Measurements from ENCODE around the gene UNC13D.
"Not testable (repeated sequence)": the region's sequence is repeated elsewhere in the genome, so short reads cannot be mapped to it uniquely, and the experiment has no call there.

The UNC13D gene

DNA sequence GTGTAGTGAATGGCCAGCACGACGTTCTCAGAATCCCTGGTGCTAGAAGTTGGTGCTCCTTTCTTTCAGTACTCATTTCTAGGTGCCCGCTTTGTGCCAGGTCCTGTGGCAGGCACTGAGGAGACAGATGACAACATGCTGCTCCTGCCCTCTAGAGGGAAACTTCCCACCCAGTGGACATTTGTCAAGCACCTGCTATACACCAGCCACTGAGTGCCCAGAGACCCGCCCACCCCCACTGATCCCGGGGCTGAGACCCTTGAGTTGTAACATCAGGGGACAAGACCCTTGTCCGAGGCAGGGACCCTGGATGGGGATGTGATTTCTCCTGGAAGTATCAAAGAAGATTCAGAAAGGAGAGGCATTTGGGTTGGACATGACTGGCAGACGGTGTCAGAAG is 25.1 kb downstream of the UNC13D start:
- no peak for DNase-seq

DNA sequence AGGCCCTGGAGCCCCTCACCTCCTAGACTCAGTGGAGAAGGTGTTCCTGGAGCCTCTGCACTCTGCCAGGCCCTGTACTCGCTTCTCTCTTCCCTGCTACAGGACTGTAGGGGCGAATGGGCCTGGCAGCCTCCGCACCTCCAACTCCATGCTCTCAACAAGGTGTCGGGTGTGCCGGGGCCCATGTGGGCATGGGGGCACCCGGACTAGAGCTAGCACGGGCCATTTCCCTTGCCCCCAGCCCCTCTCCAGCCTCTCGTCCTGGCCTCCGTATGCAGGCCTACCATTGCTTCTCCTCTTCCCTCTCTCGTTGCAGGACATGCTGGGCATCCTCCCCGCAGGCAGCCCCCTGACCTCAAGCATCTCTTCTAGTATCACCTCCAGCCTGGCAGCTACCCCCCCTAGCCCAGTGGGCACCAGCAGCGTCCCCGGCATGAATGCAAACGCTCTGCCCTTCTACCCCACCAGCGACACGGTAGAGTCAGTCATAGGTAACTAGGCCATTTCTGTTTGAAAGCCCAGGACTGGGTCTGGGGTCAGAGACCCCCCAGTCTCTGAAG is 25.8 kb downstream of the UNC13D start:
- DNase-seq: no peak

DNA sequence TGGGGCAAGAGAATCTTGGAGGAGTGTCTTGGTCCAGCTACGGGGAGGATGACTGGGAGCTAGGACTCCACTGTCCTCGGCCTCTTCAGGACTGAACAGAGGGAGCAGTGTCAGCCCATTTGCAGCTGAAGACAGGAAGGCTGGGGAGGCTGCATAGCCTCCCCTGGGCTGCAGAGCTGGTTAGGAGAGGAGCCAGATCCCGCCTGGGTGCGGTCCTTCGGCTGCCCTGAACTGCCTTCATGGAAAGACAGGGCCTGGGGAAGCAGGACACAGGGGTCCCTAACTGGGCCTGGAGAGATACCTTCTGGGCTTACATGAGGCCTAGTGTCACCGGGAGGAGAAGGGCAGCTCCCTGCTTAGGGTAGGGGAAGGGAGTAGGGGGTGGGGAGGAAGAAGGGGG is 26.6 kb downstream of the UNC13D start:
- DNase-seq: no peak

DNA sequence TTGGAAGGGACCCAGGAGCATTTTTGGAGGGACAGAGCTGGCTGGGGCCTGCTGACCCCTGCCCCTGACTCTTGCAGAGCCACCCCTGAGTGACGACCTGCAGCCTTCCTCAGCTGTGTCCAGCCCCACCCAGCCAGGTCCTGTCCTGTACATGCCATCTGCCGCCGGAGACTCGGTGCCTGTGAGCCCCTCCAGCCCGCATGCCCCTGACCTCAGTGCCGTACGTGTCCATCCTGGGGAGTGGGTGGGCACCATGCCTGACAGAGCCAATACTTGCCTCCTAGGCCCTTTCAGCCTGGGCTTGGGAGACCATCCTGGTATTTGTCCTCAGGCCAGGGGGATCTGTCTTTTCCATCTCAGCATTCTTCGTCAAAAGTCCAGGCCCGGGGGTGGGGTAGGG is 27.5 kb downstream of the UNC13D start:
- DNase-seq: no peak

DNA sequence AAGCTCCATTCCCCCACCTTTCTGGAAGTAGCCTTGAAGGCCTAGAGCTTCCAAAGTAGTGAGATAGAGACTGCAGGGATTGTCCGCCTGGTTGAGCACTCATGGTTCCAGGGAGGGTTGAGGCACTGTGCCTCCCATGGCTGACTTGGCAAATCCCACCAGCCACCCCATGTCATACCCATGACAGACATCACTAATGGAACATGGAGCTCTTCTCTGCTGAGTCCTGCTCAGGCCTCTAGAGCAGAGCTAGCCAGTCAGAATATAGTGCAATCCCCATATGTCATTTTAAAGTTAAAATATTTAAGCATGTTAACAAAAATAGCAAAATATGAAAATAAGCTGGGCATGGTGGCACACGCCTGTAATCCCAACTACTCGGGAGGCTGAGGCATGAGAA is 28.8 kb downstream of the UNC13D start:
- DNase-seq: no peak

DNA sequence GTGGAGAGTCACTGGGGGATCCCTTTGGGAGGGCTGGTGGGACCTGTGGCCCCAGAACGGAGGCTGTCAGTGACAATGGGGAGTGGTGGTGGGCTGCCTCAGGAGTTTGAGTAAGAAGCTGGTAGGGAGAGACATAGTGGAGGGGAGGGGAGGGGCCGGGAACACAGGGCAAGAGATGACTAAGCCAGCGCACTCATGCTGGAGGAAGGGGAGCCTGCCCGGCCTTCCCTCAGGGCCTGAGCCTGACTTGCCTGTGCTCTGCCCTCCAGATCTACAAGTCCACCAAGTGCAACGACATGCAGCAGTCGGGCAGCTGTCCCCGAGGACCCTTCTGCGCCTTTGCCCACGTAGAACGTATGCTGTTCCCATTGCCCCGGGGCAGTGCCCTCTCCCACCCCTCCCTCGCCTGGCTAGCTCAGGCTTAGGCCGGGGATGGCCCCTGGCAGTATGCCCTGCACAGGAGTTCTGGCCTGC is 29.3 kb downstream of the UNC13D start:
- DNase-seq: no peak

DNA sequence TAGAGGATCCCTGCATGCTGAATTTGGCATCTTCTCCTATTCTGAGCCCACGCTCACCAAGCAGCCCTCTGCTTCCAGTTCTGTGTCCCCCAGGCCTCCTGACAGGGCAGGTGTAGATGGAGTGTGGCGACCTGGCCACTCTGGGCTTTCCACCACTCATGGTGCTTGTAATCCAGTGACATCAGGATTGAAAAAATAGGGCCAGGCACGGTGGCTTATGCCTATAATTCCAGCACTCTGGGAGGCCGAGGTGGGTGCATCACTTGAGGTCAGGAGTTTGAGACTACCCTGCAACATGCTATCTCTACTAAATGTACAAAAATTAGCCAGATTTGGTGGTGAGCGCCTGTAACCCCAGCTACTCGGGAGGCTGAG is 30.2 kb downstream of the UNC13D start:
- no peak for DNase-seq

DNA sequence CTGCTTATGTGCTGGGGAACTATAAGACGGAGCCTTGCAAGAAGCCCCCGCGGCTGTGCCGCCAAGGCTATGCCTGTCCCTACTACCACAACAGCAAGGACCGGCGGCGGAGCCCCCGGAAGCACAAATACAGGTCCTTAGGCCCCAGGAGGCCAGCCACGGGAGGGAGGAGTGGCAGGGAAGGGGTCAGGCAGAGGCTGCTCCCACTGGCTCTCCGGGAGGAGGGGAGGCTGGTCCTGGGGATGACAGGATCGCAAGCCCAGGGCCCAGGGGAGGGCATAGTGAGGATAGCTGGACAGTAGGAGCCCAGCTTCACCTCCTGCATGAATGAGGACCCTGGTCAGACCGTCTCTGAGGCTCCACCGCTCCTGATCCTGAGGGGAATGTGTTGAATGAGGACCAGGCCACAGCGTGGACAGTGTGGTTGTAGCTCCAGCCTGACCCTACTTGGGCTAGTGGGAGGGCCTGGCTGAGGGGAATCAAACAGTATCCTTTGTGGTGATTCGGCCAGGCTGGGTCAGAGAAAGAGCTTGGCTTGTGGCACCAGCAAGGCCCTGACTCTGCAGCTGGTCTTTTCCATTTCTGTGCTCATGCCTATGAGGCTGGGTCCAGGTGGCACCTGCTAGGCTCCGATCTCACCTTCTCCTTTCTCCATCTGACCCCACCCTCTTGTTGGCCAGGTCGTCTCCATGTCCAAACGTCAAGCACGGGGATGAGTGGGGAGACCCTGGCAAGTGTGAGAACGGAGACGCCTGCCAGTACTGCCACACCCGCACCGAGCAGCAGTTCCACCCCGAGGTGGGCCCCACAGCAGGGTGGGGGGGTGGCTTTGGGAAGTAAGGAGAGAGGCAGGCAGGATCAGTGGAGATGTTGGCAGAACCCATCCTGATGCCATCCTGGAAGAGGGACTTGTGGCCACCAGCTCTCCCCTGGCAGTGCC is 30.9 kb downstream of the UNC13D start:
- DNase-seq: no peak

DNA sequence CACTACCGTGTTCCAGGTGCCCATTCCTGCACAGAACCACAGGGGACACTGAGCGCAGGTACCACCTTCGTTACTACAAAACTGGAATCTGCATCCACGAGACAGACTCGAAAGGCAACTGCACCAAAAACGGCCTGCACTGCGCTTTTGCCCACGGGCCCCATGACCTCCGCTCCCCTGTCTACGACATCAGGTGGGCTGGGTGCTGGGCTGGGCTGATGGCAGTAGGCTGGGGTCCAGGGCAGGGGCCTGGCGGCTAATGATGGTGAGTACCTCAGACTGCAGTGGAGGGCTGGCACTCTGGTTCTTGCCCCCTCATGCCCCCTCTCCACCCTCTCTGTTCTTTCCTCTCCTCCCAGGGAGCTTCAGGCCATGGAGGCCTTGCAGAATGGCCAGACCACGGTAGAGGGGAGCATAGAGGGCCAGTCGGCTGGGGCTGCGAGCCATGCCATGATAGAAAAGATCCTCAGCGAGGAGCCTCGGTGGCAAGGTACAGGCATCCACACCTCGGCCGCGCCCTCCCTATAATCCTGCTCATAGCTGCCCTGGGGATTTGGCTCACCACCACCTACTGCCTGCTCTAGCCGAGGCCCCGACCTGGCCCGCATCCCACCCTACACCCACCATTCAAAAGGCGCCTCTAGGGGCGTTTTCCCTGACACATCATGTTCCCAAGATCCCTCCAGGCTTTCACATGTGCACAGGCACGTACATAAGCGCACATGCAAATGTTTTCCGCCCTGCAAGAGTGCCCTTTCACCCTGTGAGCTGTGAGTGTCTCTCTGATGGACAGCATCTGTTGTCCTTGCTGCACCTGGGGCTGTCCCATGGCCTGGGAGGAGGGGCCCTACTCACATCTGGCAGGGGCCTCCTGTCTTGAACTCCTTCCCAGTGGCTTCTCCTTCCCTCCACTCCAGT is 31.8 kb downstream of the UNC13D start:
- no peak for DNase-seq

DNA sequence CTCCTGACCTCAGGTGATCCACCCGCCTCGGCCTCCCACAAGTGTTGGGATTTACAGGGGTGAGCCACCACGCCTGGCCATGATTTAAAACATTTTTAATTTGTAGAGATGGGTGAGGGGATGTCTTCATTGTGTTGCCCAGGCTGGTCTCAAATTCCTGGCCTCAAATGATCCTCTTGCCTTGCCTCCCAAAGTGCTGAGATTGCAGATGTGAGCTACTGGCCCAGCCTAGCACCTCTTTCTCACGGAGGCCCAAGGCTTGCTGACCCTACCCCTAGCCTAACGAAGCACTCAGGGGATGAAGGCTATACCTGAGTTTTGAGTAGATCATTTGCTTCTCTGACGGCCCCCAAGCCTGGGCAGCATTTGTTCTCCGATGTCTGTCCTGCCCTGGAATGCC is 33.0 kb downstream of the UNC13D start:
- DNase-seq: no peak

DNA sequence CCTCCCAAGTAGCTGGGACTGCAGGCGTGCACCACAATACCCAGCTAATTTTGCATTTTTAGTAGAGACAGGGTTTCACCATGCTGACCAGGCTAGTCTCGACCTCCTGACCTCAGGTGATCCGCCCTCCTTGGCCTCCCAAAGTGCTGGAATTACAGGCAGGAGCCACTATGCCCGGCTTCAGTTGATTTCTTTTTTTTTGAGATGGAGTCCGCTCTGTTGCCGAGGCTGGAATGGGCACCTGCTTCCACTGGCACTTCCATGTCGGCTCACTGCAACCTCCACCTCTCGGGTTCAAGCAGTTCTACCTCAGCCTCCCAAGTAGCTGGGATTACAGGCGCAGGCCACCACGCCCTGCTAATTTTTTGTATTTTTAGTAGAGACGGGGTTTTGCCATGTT is 33.4 kb downstream of the UNC13D start:
- not testable (repeated sequence) for DNase-seq

DNA sequence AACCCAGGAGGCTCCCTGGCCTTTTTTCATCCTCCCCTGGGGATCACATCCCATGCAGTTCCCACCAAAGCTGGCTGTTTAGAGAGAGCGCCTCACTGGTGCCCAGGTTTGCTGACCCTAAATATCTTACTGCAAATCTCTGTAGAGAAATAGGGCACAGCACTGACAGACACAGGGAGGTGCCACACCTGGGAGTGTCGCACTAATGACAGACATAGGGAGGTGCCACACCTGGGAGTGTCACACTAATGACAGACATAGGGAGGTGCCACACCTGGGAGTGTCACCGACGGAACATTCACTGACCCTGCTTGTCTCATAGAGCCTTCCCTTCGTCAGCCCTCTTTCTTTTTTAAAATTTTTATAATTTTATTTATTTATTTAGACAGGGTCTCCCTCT is 34.0 kb downstream of the UNC13D start:
- DNase-seq: no peak

DNA sequence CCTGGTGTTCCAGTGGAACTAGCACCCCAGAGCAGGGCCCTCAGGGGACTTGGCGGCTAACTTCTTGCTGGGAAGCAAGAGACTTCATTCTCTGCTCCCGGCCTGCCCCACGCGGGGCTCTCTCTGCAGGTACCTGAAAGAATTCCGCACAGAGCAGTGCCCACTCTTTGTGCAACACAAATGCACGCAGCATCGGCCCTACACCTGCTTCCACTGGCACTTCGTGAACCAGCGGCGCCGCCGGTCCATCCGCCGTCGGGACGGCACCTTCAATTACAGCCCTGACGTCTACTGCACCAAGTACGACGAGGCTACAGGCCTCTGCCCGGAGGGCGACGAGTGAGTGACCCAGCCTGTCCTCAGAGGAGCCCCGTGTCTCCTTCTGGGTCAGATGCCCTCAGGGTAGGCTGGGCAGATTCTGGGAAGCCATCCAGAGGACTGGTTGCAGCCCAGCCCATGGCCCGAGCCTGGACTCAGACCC is 34.5 kb downstream of the UNC13D start:
- DNase-seq: no peak

DNA sequence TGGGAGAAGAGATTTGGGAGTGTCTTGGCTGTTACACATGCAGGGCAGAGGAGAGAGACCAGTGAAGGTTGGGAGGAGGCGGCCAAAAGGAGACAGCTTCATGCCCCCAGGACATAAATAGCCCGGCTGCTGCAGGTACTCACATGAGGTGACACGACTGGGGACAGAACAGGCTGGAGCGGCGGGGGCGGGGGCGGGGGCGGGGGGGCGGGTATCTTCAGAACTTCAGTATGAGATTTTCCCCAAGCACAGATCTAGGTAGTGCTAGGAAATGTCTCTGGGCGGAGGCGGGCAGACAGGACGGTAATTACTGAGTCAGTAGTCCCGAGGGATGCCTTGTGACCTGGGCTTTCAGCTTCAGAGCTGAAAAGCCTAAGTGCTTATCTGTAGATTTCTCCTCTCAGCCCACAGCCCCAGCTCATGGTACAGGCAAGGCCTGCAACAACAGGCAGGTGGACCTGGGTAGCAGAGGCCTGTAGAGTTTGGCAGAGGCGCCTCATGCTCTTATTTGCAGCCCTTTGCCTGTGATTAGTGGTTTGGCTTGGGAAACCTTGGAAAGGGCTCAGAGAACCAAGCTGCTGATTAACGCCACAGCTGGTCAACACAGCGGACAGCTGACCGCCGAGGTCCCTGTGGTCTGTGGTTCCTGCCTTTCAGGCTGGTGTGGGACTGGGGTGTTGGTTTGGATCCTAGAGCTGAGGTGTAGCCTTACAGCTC is 35.1 kb downstream of the UNC13D start:
- DNase-seq: no peak

DNA sequence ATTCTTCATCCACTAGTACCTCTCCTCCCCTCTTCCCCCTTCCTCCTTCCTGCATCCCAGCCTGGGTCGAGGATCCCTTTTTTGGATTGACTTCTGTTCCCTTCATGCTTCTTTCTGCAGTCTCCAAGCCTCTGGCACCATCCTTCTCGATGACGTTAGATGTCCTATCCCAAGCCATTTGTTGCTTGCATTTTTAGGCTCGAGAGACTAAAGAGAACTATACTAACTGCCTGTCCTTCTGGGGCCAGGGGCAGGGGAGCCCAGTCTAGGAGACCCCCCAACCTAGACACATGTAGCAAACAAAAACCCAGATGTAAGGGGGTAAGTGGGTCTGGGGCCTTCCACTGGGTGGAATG is 35.7 kb downstream of the UNC13D start:
- DNase-seq: no peak

DNA sequence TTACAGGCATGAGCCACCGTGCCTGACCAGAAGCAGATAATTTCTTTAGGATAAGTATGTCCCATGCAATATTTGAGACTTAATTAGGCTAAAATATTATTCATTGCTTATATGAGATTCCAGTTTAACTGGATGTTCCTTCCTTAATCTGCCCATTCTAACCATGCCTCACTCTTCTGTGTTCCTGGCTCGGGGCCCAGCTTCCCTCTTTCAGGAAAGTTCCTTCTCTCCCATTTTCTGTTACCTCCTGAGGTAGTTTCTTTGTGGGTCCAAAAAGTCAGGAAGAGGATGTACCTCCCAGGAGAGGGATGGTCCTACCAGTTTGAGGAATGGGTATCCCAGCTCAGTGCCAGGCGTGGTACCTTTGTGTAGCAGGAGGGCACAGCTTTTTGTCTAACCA is 36.3 kb downstream of the UNC13D start:
- no peak for DNase-seq

DNA sequence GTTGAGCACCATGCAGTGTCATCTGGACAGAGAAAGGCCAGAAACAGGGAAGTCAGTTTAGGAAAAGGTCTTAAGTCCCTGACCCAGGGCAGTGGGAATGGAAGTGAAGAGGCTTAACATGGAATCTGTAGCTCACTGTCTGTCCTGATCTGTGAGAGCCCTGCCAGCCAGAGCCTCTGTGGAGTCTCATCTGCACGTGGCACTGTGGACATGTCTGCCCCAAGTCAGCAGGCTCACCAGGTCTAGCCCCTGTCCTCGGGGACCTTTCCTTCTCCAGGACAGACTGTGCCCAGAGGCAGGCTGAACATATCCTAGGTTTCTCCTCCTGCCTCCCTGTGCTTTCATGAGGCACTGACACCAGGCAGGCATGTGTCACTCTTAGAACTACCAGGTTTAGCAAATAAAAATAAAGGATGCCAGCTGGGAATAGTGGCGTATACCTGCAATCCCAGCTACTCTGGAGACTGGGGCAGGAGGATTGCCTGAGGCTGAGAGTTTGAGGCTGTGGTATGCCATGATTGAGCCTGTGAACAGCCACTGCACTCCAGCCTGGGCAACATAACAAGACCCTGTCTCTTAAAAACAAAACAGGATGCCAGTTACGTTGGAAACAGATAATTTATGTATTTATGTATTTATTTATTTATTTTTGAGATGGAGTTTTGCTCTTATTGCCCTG is 37.2 kb downstream of the UNC13D start:
- no peak for DNase-seq

DNA sequence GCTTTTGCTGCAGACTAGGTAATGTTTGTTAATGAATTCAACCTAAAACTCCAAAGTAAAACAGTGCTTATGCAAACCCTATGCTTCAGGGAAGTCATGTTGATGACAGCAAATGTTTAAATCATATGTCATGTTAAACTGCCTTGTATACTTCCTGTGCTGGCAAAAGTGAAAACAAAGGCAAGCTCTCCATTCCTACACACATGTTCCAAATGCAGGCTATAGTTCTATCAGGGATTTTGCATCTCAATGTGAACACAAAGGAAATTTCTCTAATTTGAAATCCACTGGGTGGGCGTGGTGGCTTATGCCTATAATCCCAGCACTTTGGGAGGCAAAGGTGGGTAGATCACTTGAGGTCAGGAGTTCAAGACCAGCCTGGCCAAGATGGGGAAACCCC is 40.3 kb downstream of the UNC13D start:
- no peak for DNase-seq

DNA sequence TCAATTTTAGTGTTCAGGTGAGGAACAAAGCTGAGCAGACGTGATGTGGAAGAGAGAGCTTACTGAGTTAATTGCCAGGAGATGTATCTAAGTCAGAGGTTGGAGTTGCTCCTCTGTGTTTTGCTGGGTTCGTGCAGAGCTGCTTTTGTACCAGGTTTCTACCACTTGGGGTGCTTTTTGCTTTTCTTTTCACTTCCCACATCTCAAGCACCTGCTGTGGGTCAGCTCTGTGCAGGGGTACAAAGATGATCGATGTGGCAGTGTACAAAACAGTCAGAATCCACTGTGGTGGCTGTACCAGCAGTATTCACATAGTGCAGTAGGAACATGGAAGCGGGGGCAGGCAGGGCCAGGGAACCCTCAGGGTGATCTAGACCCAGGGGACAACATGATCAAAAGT is 44.8 kb downstream of the UNC13D start:
- DNase-seq: no peak

DNA sequence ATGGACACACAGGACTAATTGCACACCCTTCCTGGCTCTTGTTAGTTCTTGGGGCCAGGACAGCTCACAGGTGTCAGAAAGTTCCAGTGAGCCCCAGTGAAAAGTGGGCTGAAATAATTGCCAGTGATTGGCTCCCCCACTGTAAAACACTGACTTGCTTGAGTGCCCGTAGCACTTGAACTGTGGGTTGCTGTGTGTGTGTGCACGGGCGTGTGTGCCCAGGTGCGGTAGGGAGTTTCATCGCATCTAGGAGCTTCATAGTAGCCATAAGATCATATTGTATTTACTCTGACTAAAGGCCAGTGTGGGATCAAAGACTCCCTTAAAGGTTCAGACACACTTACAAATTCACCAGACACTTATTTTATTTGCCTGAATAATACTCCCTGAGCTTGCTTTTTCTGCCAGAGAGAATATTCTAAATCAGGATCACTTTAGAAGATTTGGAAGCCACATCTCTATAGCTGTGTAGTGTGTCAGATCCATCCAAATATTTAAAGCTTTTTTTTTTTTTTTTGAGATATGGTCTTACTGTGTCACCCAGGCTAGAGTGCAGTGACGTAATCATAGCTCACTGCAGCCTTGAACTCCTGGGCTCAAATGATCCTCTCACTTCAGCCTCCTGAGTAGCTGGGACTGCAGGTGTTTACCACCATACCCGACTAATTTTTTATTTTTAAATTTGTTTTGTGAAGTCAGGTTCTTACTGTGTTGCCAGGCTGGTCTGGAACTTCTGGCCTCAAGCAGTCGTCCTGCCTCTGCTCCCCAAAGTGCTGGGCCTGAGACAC is 48.2 kb downstream of the UNC13D start:
- no peak for DNase-seq

DNA sequence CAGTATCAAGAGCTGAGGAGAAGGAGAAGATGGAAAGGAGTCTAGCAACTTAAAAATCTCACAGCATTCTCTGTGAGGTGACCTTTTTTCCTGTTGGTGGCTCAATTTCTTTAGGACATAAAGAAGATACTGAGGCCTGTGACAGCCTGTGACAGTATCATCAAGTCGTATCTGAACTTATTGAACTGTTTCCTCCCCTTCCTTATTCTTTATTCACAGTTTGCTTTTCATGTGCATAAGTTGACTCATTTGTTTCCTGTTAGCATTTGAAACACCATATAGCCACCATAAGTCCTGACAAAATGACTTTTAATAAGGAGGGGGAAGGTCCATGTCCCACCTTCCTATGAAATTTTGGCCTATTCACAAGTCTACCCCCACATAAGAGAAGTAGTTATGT is 50.7 kb downstream of the UNC13D start:
- DNase-seq: no peak

Measured in NCI-H1105 treated with DMSO at 0.1 percent for 48 hours (cell line).